ENCODE measurements around the gene KAZN. TPM values are rescaled to one million over a fixed set of nuclear protein-coding genes. Genes with fewer than 3 reads are reported as not detected.

Gene KAZN
- total and polyA plus RNA-seq, 9 donors: 10.1 to 56.4 (median 27.9) TPM

GRCh38 chr1:14658642-14659041 lies 60.2 kb downstream of the KAZN start:
- no peaks in the 10 kb centered on the region for H3K9me3 ChIP-seq
- 75 to 87% (median 85%) methylated on average over 6 of the region's 6 CpGs for WGBS, 3 donors
- no peak for DNase-seq

GRCh38 chr1:14659913-14660312 lies 61.4 kb downstream of the KAZN start:
- TF ChIP-seq POLR2A (IDR thresholded peaks at IDR 0.05) (no peak), CTCF (IDR thresholded peaks at IDR 0.05) (no peak), EP300 (IDR thresholded peaks at IDR 0.05) (no peak)
- no peak overlapping the region for H3K27ac ChIP-seq
- DNase-seq: no peak
- no peaks in the 10 kb centered on the region for H3K9me3 ChIP-seq
- no peaks in the 10 kb centered on the region for H3K27me3 ChIP-seq
- intact Hi-C loops (cut with DNase I): no loop called here
- H3K4me1 ChIP-seq (ENCODE audit: insufficient read depth): no peaks in the 10 kb centered on the region
- no peaks in the 10 kb centered on the region for H3K36me3 ChIP-seq
- 87 to 92% (median 88%) methylated on average over 11 of the region's 11 CpGs for WGBS, 3 donors
- H3K4me3 ChIP-seq: no peak overlapping the region

More at GRCh38 chr1:14658642-14659041, 60.2 kb downstream of the KAZN start:
- intact Hi-C loops (cut with DNase I): no loop called here
- TF ChIP-seq EP300 (IDR thresholded peaks at IDR 0.05): no peak
- no peak for TF ChIP-seq CTCF (IDR thresholded peaks at IDR 0.05)
- no peak for TF ChIP-seq POLR2A (IDR thresholded peaks at IDR 0.05)
- H3K4me1 ChIP-seq (ENCODE audit: insufficient read depth): no peaks in the 10 kb centered on the region
- no peaks in the 10 kb centered on the region for H3K27me3 ChIP-seq
- no peak overlapping the region for H3K4me3 ChIP-seq
- no peak overlapping the region for H3K27ac ChIP-seq
- H3K36me3 ChIP-seq: no peaks in the 10 kb centered on the region

GRCh38 chr1:14660801-14661200 lies 62.3 kb downstream of the KAZN start:
- no peak for TF ChIP-seq CTCF (IDR thresholded peaks at IDR 0.05)
- TF ChIP-seq EP300 (IDR thresholded peaks at IDR 0.05): no peak
- TF ChIP-seq POLR2A (IDR thresholded peaks at IDR 0.05): no peak
- Histone ChIP-seq H3K27ac (no peak overlapping the region), H3K27me3 (no peaks in the 10 kb centered on the region), H3K4me3 (no peak overlapping the region), H3K36me3 (no peaks in the 10 kb centered on the region), H3K4me1 (ENCODE audit: insufficient read depth) (no peaks in the 10 kb centered on the region), H3K9me3 (no peaks in the 10 kb centered on the region)
- WGBS, 3 donors: 34 to 54% (median 36%) methylated on average over 8 of the region's 8 CpGs
- no peak for DNase-seq
- intact Hi-C loops (cut with DNase I): no loop called here

- H3K9me3 ChIP-seq: no peaks in the 10 kb centered on the region
- no peak overlapping the region for H3K4me3 ChIP-seq
- no peak for DNase-seq
- H3K36me3 ChIP-seq: no peaks in the 10 kb centered on the region
- H3K4me1 ChIP-seq (ENCODE audit: insufficient read depth): no peaks in the 10 kb centered on the region
- no peak for TF ChIP-seq POLR2A (IDR thresholded peaks at IDR 0.05)
- no peak for TF ChIP-seq EP300 (IDR thresholded peaks at IDR 0.05)
- no peak for TF ChIP-seq CTCF (IDR thresholded peaks at IDR 0.05)
- no peaks in the 10 kb centered on the region for H3K27me3 ChIP-seq
- no peak overlapping the region for H3K27ac ChIP-seq
- intact Hi-C loops (cut with DNase I): no loop called here
- 41 to 49% (median 43%) methylated on average over 2 of the region's 2 CpGs for WGBS, 3 donors
Measured at GRCh38 chr1:14661222-14661621, 62.7 kb downstream of the KAZN start.
